Endothelial cell (in vitro differentiated cells): ENCODE measurements around the gene OTULIN. TPM values are rescaled to one million over a fixed set of nuclear protein-coding genes. Genes with fewer than 3 reads are reported as not detected.

Experiments
- DNase-seq: peaks from one replicate; pipeline ENCODE4 v3.0.0; 2021; ENCODE audit warnings: low spot score
- H3K27ac Mint-ChIP-seq: one replicate; pipeline ENCODE4 v1.8.0; 2021; ENCODE audit warnings: mixed read lengths, inconsistent platforms; ENCODE audit not compliant: unreplicated experiment
- H3K27me3 Mint-ChIP-seq: one replicate; pipeline ENCODE4 v1.8.0; 2021; ENCODE audit warnings: mild to moderate bottlenecking, moderate library complexity, mixed read lengths, inconsistent platforms; ENCODE audit not compliant: unreplicated experiment
- H3K36me3 Mint-ChIP-seq: one replicate; pipeline ENCODE4 v1.8.0; 2021; ENCODE audit warnings: mild to moderate bottlenecking, low read depth, mixed read lengths, inconsistent platforms; ENCODE audit not compliant: unreplicated experiment
- H3K4me1 Mint-ChIP-seq: one replicate; pipeline ENCODE4 v1.8.0; 2021; ENCODE audit warnings: mild to moderate bottlenecking, mixed read lengths, inconsistent platforms; ENCODE audit not compliant: unreplicated experiment
- H3K4me3 Mint-ChIP-seq: one replicate; pipeline ENCODE4 v1.8.0; 2021; ENCODE audit warnings: mild to moderate bottlenecking, mixed read lengths, inconsistent platforms; ENCODE audit not compliant: unreplicated experiment
- H3K9me3 Mint-ChIP-seq: one replicate; pipeline ENCODE4 v1.8.0; 2021; ENCODE audit warnings: mixed read lengths, inconsistent platforms; ENCODE audit not compliant: unreplicated experiment
- total RNA-seq: library from RNA; stranded (reverse); fragmentation: NEBNext Ultra II Directional; extraction: Animal tissue kit (Norgen Biotek cat#: 25700); gene quantifications from one replicate; pipeline ENCODE4 v1.2.1, GENCODE V29; 2021; ENCODE audit not compliant: unreplicated experiment
- TF ChIP-seq, protein P1 (sequence below): fragments of 200-600 bp; sonication (generic); IDR thresholded peaks from one replicate; pipeline ENCODE4 v1.5.0; 2021; ENCODE audit warnings: antibody characterized with exemption; ENCODE audit not compliant: unreplicated experiment

Gene OTULIN
- total RNA-seq, 1 donor from 2014 or later = 39.7 TPM

DNA sequence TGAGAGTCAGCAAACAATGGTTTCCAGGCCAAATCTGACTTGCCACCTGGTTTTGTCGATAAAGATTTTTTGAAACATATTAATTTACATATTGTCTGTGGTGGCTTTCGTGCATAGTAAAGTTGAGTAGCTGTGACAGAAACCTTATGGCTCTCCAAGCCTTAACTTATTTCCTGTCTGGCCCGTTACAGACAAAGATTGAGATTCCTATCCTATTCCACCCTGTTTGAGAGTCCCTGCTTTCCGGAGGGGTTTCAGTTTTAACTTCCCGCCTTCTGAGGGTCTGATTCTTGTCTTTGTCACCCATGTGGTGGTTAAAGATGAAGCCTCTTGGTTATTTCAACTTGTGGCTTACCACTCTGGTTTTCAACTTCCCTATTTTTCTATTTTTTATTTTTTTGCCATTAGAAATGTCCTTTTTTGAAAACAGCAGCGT lies 11.4 kb downstream of the OTULIN start:
- no peaks in the 10 kb centered on the region for H3K9me3 Mint-ChIP-seq
- peaks cover 47% of the 10 kb centered on the region for H3K4me1 Mint-ChIP-seq
- DNase-seq = no peak
- H3K36me3 Mint-ChIP-seq = peaks cover 10% of the 10 kb centered on the region
- no peaks in the 10 kb centered on the region for H3K27me3 Mint-ChIP-seq
- TF ChIP-seq, protein P1, sequence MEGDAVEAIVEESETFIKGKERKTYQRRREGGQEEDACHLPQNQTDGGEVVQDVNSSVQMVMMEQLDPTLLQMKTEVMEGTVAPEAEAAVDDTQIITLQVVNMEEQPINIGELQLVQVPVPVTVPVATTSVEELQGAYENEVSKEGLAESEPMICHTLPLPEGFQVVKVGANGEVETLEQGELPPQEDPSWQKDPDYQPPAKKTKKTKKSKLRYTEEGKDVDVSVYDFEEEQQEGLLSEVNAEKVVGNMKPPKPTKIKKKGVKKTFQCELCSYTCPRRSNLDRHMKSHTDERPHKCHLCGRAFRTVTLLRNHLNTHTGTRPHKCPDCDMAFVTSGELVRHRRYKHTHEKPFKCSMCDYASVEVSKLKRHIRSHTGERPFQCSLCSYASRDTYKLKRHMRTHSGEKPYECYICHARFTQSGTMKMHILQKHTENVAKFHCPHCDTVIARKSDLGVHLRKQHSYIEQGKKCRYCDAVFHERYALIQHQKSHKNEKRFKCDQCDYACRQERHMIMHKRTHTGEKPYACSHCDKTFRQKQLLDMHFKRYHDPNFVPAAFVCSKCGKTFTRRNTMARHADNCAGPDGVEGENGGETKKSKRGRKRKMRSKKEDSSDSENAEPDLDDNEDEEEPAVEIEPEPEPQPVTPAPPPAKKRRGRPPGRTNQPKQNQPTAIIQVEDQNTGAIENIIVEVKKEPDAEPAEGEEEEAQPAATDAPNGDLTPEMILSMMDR = no peak
- no peak overlapping the region for H3K4me3 Mint-ChIP-seq
- H3K27ac Mint-ChIP-seq = peak overlapping the region; percentile 80

DNA sequence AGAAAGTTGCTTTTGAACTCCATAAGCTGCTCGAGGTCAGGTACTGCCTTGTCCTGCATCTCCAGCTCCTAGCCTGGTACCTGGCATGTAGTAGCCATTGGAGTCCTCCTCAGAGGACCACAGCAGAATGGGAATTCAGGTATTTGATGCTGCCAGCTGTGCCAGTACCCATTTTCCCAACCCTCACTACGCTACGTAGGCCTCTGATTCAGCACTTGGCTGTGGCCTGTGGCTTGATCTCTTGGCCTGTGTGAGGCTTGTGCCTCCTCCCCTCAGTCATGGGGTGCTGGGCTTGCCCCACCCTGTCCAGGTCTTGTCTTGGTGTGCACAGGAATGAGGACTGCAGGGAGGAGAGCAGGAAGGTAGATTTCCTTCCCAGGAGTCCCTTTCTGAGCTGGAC lies 11.8 kb downstream of the OTULIN start:
- H3K36me3 Mint-ChIP-seq = peaks cover 13% of the 10 kb centered on the region
- no peak for DNase-seq
- H3K9me3 Mint-ChIP-seq = no peaks in the 10 kb centered on the region
- peaks cover 43% of the 10 kb centered on the region for H3K4me1 Mint-ChIP-seq
- TF ChIP-seq, protein P1 = no peak
- H3K27ac Mint-ChIP-seq = peak overlapping the region; percentile 80
- no peaks in the 10 kb centered on the region for H3K27me3 Mint-ChIP-seq
- no peak overlapping the region for H3K4me3 Mint-ChIP-seq

DNA sequence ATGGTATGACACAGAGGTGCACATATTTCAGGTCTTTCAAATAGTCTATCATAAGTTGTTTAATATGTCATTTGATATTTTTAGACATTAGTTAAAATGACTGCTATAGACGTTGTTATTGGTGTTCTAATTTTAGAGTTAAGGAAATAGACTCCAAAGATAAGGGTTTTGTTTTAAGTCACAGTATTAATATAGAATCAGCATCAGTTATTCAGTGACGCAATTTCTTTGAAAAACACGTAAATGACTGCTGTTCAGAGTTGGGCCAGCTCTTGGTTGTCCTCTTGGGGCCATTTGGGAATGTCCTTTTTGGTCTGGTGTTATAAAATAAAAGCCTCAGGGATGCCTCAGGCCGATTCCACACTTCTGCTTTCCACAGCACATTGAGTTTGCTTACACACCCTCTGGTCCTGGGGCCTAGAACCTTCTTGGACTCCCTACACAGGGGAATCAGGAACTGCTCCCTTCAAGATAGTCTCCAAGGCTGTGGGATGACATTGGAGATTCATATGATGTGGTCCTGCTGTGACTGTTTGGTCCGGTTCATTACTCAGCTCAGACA lies 14.3 kb downstream of the OTULIN start:
- TF ChIP-seq, protein P1 = no peak
- DNase-seq = no peak
- Mint-ChIP-seq H3K4me1 (peaks cover 24% of the 10 kb centered on the region), H3K27me3 (no peaks in the 10 kb centered on the region), H3K27ac (no peak overlapping the region), H3K9me3 (no peaks in the 10 kb centered on the region), H3K36me3 (peaks cover 22% of the 10 kb centered on the region), H3K4me3 (no peak overlapping the region)

DNA sequence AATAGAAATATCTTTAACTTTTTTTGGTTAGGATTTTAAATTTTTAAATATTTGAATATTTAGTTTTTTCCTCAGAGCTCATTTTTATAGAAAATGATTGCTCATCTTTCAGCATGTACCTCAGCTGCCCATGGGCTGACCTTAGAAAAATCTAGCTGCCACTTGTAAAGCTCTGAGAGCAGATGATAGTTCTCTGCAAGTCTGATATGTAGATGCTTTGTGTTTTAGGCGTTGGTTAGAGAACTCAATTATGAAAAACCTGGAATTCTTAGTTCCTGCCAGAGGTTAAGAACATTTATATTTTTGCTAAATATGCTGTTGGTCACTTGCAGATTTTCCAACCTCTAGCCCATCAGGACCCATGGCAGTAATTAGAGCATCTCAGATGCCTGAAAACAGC lies 15.1 kb downstream of the OTULIN start:
- H3K4me3 Mint-ChIP-seq = no peak overlapping the region
- TF ChIP-seq, protein P1 = no peak

GRCh38 chr5:14681236-14681752 lies 16.8 kb downstream of the OTULIN start:
- Mint-ChIP-seq H3K4me1 (peaks cover 6% of the 10 kb centered on the region), H3K4me3 (no peak overlapping the region)
- no peak for DNase-seq

More for the DNA sequence above, 15.1 kb downstream of the OTULIN start:
- H3K9me3 Mint-ChIP-seq = no peaks in the 10 kb centered on the region
- no peaks in the 10 kb centered on the region for H3K27me3 Mint-ChIP-seq
- peaks cover 18% of the 10 kb centered on the region for H3K4me1 Mint-ChIP-seq
- DNase-seq = no peak
- H3K36me3 Mint-ChIP-seq = peaks cover 23% of the 10 kb centered on the region
- no peak overlapping the region for H3K27ac Mint-ChIP-seq

More at GRCh38 chr5:14681236-14681752, 16.8 kb downstream of the OTULIN start:
- TF ChIP-seq, protein P1 = no peak
- Mint-ChIP-seq H3K36me3 (peaks cover 26% of the 10 kb centered on the region), H3K9me3 (no peaks in the 10 kb centered on the region), H3K27ac (no peak overlapping the region), H3K27me3 (no peaks in the 10 kb centered on the region)
